ENCODE results near the gene CDC123.

CDC123 gene

DNA sequence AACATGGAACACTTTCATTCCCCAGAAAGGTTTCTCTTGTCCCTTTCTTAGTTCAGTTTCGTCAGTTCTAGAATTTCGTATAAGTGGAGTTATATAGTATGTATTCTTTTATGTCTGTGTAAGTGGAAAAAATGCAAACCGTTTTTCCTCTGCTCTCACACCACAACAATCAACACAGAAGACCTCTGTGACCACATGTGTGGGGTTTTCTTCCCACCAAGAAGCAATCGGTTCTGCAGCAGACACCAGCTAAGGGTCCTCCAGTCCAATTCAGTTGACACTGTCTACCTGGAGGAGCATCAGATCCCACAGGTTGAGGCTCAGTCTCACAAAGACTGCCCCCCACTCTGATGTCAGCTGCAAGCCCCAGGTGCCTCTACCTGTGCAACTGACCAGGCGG, 6.2 kb downstream of the CDC123 start:
- H3K9me3 ChIP-seq (ENCODE audit: insufficient read depth, low read length): no peaks in the 10 kb centered on the region
- H3K4me3 ChIP-seq (ENCODE audit: low read length): no peak overlapping the region
- H3K36me3 ChIP-seq (replicated peaks; ENCODE audit: low read depth, low read length): peaks cover 28% of the 10 kb centered on the region
- no peak overlapping the region for H3K9ac ChIP-seq (ENCODE audit: low read length)
- peaks cover 10% of the 10 kb centered on the region for H4K20me1 ChIP-seq (ENCODE audit: insufficient read depth, low read length)
- peaks cover 19% of the 10 kb centered on the region for H3K4me1 ChIP-seq (ENCODE audit: low read length)
- H3K79me2 ChIP-seq (ENCODE audit: low read length): peaks cover 96% of the 10 kb centered on the region
- H3K27ac ChIP-seq (ENCODE audit: low read length): no peak overlapping the region
- no peak overlapping the region for H3K4me2 ChIP-seq (ENCODE audit: low read length)
- no peak overlapping the region for H2AFZ ChIP-seq (ENCODE audit: low read depth, low read length)
- no peaks in the 10 kb centered on the region for H3K27me3 ChIP-seq (ENCODE audit: low read depth, low read length)
- no peak for TF ChIP-seq EZH2phosphoT487 (IDR thresholded peaks at IDR 0.05; ENCODE audit: low read depth)
- TF ChIP-seq, protein P1, sequence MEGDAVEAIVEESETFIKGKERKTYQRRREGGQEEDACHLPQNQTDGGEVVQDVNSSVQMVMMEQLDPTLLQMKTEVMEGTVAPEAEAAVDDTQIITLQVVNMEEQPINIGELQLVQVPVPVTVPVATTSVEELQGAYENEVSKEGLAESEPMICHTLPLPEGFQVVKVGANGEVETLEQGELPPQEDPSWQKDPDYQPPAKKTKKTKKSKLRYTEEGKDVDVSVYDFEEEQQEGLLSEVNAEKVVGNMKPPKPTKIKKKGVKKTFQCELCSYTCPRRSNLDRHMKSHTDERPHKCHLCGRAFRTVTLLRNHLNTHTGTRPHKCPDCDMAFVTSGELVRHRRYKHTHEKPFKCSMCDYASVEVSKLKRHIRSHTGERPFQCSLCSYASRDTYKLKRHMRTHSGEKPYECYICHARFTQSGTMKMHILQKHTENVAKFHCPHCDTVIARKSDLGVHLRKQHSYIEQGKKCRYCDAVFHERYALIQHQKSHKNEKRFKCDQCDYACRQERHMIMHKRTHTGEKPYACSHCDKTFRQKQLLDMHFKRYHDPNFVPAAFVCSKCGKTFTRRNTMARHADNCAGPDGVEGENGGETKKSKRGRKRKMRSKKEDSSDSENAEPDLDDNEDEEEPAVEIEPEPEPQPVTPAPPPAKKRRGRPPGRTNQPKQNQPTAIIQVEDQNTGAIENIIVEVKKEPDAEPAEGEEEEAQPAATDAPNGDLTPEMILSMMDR (IDR thresholded peaks at IDR 0.05; ENCODE audit: low read depth, low read length): no peak

DNA sequence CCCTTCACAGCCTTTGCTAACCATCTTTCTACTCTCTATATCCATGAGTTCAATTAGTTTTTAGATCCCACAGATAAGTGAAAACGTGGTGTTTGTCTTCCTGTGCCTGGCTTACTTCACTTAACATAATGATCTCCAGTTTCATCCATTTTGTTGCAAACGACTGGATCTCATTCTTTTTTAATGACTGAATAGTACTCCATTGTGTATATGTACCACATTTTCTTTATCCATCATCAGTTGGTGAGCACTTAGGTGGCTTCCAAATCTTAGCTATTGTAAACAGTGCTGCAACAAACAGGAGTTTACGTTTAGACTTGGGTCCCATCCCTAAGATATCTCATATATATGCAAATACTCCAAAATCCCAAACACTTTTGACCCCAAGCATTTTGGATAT, 9.1 kb downstream of the CDC123 start:
- peaks cover 10% of the 10 kb centered on the region for H4K20me1 ChIP-seq (ENCODE audit: insufficient read depth, low read length)
- H3K27me3 ChIP-seq (ENCODE audit: low read depth, low read length): no peaks in the 10 kb centered on the region
- H2AFZ ChIP-seq (ENCODE audit: low read depth, low read length): no peak overlapping the region
- no peak overlapping the region for H3K9ac ChIP-seq (ENCODE audit: low read length)
- H3K4me2 ChIP-seq (ENCODE audit: low read length): no peak overlapping the region
- H3K36me3 ChIP-seq (replicated peaks; ENCODE audit: low read depth, low read length): peaks cover 34% of the 10 kb centered on the region
- H3K27ac ChIP-seq (ENCODE audit: low read length): no peak overlapping the region
- TF ChIP-seq, protein P1 (IDR thresholded peaks at IDR 0.05; ENCODE audit: low read depth, low read length): no peak
- no peak for TF ChIP-seq EZH2phosphoT487 (IDR thresholded peaks at IDR 0.05; ENCODE audit: low read depth)
- H3K79me2 ChIP-seq (ENCODE audit: low read length): peaks cover 89% of the 10 kb centered on the region
- no peaks in the 10 kb centered on the region for H3K9me3 ChIP-seq (ENCODE audit: insufficient read depth, low read length)
- no peak overlapping the region for H3K4me3 ChIP-seq (ENCODE audit: low read length)
- peaks cover 6% of the 10 kb centered on the region for H3K4me1 ChIP-seq (ENCODE audit: low read length)

DNA sequence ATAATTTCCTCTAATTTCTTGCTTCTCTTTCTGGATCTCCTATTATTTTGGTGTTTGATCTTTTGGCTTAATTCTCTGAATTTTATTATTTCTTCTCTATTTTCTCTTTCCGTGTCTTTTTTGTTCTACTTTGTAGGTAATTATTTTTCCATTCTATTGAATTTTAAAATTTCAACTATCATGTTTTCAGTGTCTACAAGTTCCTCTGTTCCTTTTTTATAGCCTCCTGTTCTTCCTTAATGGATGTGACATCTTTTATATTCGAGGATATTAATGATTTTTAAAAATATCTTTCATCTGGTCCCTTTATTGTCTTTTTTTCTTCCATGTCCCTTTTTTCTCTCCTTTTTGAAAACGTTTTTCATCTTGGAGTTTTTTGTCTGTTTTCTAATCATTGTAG, 11.1 kb downstream of the CDC123 start:
- no peaks in the 10 kb centered on the region for H3K9me3 ChIP-seq (ENCODE audit: insufficient read depth, low read length)
- H3K9ac ChIP-seq (ENCODE audit: low read length): no peak overlapping the region
- no peak overlapping the region for H3K27ac ChIP-seq (ENCODE audit: low read length)
- peaks cover 31% of the 10 kb centered on the region for H3K36me3 ChIP-seq (replicated peaks; ENCODE audit: low read depth, low read length)
- H3K27me3 ChIP-seq (ENCODE audit: low read depth, low read length): no peaks in the 10 kb centered on the region
- peaks cover 24% of the 10 kb centered on the region for H3K4me1 ChIP-seq (ENCODE audit: low read length)
- 0 out of 2 replicates have a peak, but pooled peaks cover 3% of the 10 kb centered on the region for H4K20me1 ChIP-seq (ENCODE audit: insufficient read depth, low read length)
- TF ChIP-seq, protein P1 (IDR thresholded peaks at IDR 0.05; ENCODE audit: low read depth, low read length): no peak
- no peak for TF ChIP-seq EZH2phosphoT487 (IDR thresholded peaks at IDR 0.05; ENCODE audit: low read depth)
- peaks cover 69% of the 10 kb centered on the region for H3K79me2 ChIP-seq (ENCODE audit: low read length)
- H3K4me2 ChIP-seq (ENCODE audit: low read length): no peak overlapping the region
- H2AFZ ChIP-seq (ENCODE audit: low read depth, low read length): no peak overlapping the region
- H3K4me3 ChIP-seq (ENCODE audit: low read length): no peak overlapping the region

DNA sequence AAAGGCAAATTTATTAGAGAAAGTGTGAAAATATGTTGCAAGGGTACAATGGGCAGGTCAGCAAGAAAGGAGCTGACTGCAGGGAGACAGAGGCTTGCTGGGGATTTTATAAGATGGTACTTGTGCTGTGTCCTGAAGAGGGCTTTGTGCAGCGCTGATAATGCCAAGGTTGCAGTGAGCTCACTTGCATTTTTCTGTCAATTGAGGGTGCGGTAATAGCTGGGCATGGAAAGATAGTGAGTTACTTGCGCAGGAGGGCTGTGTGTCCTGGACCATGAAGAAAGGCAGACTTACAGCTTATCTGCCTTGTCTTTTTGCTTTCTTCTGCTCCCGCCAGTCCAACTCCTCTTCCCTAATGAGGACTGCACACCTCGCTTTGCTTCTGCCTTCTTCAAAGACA, 12.5 kb downstream of the CDC123 start:
- Histone ChIP-seq H2AFZ (ENCODE audit: low read depth, low read length) (no peak overlapping the region), H3K9ac (ENCODE audit: low read length) (no peak overlapping the region), H3K4me3 (ENCODE audit: low read length) (no peak overlapping the region), H3K4me1 (ENCODE audit: low read length) (peaks cover 31% of the 10 kb centered on the region), H3K9me3 (ENCODE audit: insufficient read depth, low read length) (no peaks in the 10 kb centered on the region), H3K27me3 (ENCODE audit: low read depth, low read length) (no peaks in the 10 kb centered on the region), H3K27ac (ENCODE audit: low read length) (no peak overlapping the region), H3K79me2 (ENCODE audit: low read length) (peaks cover 66% of the 10 kb centered on the region), H4K20me1 (ENCODE audit: insufficient read depth, low read length) (no peaks in the 10 kb centered on the region), H3K36me3 (replicated peaks; ENCODE audit: low read depth, low read length) (peaks cover 28% of the 10 kb centered on the region), H3K4me2 (ENCODE audit: low read length) (no peak overlapping the region)
- TF ChIP-seq, protein P1 (IDR thresholded peaks at IDR 0.05; ENCODE audit: low read depth, low read length): no peak
- no peak for TF ChIP-seq EZH2phosphoT487 (IDR thresholded peaks at IDR 0.05; ENCODE audit: low read depth)

Data from OCI-LY3 (cell line).